SK-N-DZ (cell line): ENCODE measurements around the gene ADGRL3.
A peak's percentile ranks its signal among the peaks of the same experiment; 100 is the strongest.

Experiments
- DNase-seq: peaks from one replicate; pipeline ENCODE4 v3.0.0-alpha.2; 2015; ENCODE audit warnings: low spot score

Gene ADGRL3

GRCh38 chr4:61889117-61889516, 689.0 kb downstream of the ADGRL3 start:
- no peak for DNase-seq

DNA sequence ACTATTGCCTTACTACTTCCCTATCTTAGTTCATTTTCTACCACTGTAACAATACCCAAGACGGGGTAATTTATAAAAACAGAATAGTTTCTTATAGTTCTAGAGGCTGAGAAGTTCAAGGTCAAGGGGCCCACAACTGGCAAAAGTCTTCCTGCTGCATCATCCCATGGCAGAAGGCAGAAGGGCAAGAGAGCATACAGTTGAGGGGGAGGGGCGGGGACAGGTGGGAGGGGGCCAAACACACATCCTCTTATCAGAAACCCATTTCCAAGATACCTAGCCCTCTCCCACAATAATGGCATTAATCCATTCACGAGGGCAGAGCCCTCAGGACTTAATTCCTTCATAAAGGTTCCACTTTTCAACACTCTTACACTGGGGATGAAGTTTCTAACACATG, 690.2 kb downstream of the ADGRL3 start:
- DNase-seq = no peak

DNA sequence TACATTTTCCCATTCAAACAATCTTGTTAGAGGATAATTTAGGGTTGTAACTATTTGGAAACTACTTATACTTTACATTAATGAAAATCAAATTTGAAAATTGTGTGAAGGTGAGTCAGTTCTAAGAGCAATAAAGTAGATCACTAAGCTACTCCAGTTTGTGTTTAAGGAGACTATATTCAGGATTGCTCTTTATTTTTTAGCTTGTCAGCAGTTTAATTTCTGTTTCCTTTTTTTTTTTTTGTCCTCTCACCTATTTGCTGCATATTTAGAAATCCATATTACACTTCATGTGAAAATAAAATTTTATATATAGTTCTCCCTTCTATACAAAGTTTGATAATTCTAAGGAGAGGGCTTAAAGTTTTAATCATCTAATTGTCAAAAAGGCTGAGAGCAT, 691.8 kb downstream of the ADGRL3 start:
- DNase-seq = no peak

DNA sequence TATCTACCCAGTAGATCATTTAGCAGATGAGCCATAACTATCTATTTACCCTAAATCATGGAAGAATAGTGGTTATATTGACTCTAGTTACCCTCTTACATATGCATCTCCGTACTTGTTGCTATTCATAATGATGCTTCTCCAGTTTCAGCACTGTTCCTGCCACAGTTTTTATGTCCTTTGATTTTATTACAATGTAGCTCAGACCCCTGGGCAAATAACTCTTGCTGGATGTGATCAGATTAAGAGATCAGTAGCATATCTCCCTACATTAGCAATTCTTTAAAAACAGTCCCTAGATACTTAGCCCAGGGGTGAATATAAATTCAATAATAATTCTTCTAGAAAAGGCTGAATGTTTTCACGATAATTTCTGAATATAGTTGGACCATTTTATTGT, 696.5 kb downstream of the ADGRL3 start:
- DNase-seq = peak; percentile 12

GRCh38 chr4:61909031-61909430, 708.9 kb downstream of the ADGRL3 start:
- no peak for DNase-seq

DNA sequence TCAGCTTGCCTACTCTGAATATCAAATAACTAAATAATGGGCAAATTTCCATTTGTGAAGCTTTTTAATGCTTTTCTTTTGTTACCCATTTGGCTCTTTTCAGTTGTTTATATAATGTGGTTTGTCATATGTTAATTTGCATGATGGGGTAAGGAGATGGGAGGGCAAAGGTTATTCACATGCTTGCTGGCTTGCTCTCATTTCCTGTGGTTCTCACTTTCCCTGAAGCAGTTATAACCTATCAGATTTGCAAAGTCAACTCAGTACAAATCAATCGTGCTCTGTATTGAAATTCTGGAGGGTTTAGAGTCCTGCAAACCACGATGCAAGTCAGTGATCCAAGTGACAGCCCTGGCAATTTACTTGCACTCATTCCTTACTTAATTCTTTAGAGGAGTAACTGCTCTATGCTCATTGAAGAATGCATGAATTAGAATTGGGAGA, 711.2 kb downstream of the ADGRL3 start:
- DNase-seq = no peak

DNA sequence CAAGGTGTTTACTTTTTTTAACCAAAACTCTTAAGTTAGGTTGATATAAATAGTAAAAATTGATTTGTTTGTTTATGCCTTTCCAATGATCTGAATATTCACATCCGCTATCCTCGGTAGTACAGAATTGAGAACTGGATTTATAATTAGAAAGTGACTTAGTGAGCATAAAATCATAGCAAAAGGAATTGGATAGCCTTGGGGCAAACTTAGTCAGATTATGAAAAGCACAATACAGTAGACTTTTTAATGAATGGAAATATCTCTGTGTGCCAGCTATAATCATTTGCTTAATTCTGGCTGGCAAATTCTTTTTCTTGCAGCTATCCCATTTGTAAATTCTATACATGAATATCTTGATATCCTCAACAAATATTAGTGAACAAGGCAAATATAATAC, 713.5 kb downstream of the ADGRL3 start:
- DNase-seq = no peak

- no peak for DNase-seq
These were observed 715.4 kb downstream of the ADGRL3 start for GRCh38 chr4:61915501-61915900.

- DNase-seq = no peak
These were observed 718.4 kb downstream of the ADGRL3 start for GRCh38 chr4:61918507-61918906.

GRCh38 chr4:61918987-61919386, 718.9 kb downstream of the ADGRL3 start:
- no peak for DNase-seq

GRCh38 chr4:61919561-61919960, 719.4 kb downstream of the ADGRL3 start:
- DNase-seq = no peak

DNA sequence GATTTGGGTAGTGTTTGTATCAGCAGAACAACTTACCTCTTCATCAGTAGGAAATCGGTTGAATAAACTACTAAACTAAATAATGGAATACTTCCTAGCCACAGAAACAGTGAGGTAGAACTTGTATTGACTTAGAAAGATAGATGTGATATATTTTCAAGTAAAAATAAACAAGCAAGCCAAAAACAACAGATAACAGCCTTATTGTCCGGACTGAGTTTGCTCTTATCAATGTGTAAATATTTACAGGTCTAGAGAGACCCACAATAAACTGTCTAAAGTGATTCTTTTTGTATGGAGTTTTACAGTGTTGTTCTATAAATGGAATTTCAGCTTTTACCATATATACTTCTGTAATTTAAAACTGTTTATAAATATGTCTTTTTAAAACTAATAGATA, 721.8 kb downstream of the ADGRL3 start:
- DNase-seq = no peak

DNA sequence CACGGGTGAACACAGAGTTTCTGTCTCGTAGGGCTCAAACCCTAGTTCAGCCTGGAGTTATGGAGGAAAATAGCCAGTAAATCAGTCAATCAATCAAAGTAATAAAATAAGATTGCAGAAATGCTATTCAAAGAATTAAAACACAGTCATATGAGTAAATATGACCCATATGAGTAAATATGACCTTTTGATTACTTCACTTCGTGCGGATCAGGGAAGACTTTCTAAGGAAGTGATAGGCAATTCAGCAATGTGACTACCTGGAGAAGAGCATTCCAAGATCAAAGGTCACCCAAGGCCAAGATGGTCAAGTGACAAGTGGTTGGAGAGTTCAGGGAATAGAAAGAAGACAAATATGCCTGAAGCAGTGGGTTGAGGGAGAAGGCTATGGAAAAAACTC, 722.6 kb downstream of the ADGRL3 start:
- no peak for DNase-seq

- DNase-seq = no peak
These were observed 723.1 kb downstream of the ADGRL3 start for GRCh38 chr4:61923179-61923578.

GRCh38 chr4:61924131-61924530, 724.0 kb downstream of the ADGRL3 start:
- no peak for DNase-seq

GRCh38 chr4:61933527-61933926, 733.4 kb downstream of the ADGRL3 start:
- no peak for DNase-seq

- DNase-seq = no peak
These were observed 734.1 kb downstream of the ADGRL3 start for GRCh38 chr4:61934198-61934597.

- DNase-seq = peak; percentile 69
These were observed 738.2 kb downstream of the ADGRL3 start for GRCh38 chr4:61938250-61938846.

DNA sequence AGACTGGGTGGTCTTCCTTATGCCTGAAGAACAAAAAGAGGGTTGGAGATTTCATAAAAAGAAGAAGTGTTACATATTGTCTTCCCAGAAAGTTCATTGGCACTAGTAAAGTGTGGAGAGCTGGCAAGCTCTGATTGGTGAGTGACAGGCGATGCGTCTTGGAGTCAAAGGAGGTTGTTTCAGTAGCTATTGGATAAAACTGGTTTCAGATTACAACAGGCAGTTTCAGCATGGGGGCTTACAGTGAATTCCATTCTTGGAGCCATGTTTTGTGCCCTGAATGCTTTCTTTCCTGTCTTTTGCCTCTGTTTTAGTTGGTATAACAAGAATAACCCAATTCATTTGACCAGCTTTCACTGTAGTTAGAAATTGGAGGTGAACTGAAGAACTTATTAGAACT, 750.5 kb downstream of the ADGRL3 start:
- no peak for DNase-seq

DNA sequence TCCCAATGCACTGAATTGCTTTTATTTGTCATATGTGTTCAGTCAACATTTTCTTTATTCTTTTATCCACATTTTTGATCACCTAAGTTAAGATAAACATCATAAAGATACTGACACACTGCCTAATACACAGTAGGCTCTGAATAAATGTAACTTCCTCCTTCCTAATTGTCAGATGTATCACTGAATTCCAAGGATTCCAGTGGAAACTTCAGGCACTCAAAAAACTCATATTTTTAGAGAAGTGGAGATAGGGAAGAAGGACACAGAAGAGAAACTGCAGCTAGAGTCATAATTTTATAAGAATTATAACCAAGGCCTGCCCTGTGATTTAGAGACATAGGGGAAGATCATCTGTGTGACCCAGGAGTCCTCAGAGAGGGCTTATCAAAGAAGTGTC, 753.3 kb downstream of the ADGRL3 start:
- no peak for DNase-seq

DNA sequence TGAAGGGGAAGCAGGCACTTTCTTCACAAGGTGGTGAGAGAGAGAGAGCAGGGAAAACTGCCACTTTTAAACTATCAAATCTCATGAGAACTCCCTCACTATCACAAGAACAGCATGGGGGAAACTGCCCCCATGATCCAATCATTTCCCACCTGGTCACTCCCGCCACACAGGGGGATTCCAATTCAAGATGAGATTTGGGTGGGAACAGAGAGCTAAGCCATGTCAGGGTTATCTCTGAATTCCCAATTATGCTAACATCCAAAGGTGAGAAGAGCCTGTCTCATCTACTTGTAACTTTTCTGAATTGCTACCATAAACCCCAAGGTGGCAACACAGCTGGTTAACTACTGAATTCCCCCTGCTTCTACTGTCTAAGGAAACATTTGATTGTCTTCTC, 758.5 kb downstream of the ADGRL3 start:
- peak; percentile 1 for DNase-seq

- DNase-seq = peak; percentile 10
These were observed 759.0 kb downstream of the ADGRL3 start for GRCh38 chr4:61959087-61959486.

DNA sequence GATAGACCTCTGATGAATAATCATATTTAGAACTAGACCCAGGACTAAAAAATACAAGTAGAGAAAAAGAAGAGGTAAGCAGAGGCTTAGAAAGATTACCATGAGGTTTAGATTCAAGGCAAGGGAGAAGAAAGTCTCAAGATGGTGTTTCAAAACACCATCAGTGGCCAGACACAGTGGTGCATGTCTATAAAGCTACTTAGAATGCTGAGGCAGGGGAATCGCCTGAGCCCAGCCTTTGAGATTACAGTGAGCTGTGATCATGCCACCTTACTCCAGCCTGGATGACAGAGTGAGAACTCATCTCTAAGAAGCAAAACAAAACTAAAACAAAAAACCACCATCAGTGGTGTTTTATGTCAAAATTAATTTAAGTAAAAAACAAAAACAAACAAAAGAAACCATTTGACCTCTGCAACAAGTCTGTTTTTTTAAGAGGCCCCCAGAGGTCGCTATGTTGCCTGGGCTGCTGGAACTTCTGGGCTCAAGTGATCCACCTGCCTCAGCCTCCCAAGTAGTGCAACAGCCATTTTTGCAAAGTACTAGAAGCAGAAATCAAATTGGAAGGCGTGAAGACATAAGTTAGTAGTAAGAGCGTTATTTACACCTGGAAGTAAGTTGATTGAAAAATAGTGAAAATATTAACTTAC, 784.3 kb downstream of the ADGRL3 start:
- no peak for DNase-seq

DNA sequence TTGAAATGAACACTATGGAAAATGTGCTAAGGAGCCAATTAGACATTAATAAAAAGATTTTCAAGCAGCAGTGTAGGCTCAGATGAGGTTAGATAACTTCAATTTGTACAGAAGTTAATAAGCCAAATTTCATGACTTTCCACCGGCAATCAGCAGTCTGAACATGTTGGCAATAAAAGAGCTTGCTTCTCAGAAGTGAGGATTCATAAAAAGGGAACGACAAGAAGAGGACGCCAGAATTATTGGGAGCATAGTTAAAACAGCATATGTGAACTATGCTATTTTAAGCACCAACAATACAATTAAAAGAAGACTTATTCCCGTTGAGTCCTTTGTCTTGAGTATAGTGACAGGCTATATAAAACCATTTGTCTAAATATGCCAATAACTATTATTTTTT, 785.3 kb downstream of the ADGRL3 start:
- DNase-seq = no peak
